Motor neuron (in vitro differentiated cells): ENCODE results near the gene CDYL. TPM values are rescaled to one million over a fixed set of nuclear protein-coding genes. Genes with fewer than 3 reads are reported as not detected.
"Not testable (repeated sequence)": the region's sequence is repeated elsewhere in the genome, so short reads cannot be mapped to it uniquely, and the experiment has no call there.

ENCODE experiments used
- ATAC-seq, 8 experiments: fragments of 200-7000 bp; cut with Tn5 transposase; replicated peaks in 6 of 8; 2 replicates each; pipeline ENCODE4 v1.8.0; 2021; ENCODE audit warnings: mild to moderate bottlenecking in 8 of 8, moderate library complexity in 8 of 8
- H3K27ac ChIP-seq, 2 donors: fragments of 250-450 bp; sonication (Bioruptor Pico); 2 replicates each; pipeline ENCODE4 v1.9.0; 2021; ENCODE audit warnings: antibody characterized with exemption in 2 of 2, mild to moderate bottlenecking in 2 of 2, moderate library complexity in 1 of 2
- H3K4me1 ChIP-seq, 2 donors: fragments of 250-450 bp; sonication (Bioruptor Pico); replicated peaks in 1 of 2; 2 replicates each; pipeline ENCODE4 v1.6.1; 2021; ENCODE audit warnings: antibody characterized with exemption in 2 of 2, mild to moderate bottlenecking in 2 of 2, moderate library complexity in 1 of 2
- H3K4me3 ChIP-seq, 5 donors: fragments of 250-450 bp; sonication (Bioruptor Pico); 2 replicates each; pipeline ENCODE4 v1.9.0; 2021; ENCODE audit warnings: antibody characterized with exemption in 5 of 5, mild to moderate bottlenecking in 5 of 5, moderate library complexity in 4 of 5
- WGBS, 10 experiments: fragments of 450-650 bp; shearing (Covaris generic); methylation state at CpG; one replicate each; pipeline ENCODE4 v1.0.0; 2022; 5-methylcytosine and 5-hydroxymethylcytosine counted together
- in situ Hi-C, 9 experiments: fragments of 400-800 bp; cut with MboI; loops; one replicate each; pipeline ENCODE4 v1.15.0; 2021; ENCODE audit warnings: low sequenced_read_pairs in 9 of 9, low pct_unique_long_range_greater_than_20kb in 2 of 9; ENCODE audit not compliant: unreplicated experiment in 9 of 9
- total RNA-seq, 8 experiments: library from RNA; unstranded; fragments of 300-600 nt; gene quantifications; 2 replicates each; pipeline versions ENCODE4 v1.2.3 to v1.2.4, GENCODE V29; 2022

The CDYL gene
- total RNA-seq, 8 experiments from 2014 or later = 30.4 to 103 (median 62.0) TPM

DNA sequence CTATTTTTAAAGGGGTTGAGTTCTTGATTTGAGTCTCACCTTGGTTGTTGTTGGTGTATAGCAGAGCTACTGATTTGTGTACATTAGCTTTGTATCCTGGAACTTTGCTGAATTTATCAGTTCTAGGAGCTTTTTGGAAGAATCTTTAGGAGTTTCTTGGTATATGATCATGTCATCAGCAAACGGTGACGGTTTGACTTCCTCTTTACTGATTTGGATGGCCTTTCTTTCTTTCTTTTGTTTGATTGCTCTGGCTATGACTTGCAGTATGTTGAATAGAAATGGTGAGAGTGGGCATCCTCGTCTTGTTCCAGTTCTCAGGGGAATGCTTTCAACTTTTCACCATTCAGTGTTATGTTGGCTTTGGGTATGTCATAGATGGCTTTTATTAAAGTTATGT lies 64.0 kb downstream of the CDYL start:
- H3K4me3 ChIP-seq = no peak overlapping the region
- H3K27ac ChIP-seq = no peak overlapping the region
- no peaks in the 10 kb centered on the region for H3K4me1 ChIP-seq
- no peak for ATAC-seq
- whole genome bisulfite sequencing, 10 experiments = 88 to 100% (median 98%) methylated on average over 2 to 3 of the region's 3 CpGs; no CpG with 5 or more reads in 4 of the 10 experiments
- in situ Hi-C loops = no loop called here

DNA sequence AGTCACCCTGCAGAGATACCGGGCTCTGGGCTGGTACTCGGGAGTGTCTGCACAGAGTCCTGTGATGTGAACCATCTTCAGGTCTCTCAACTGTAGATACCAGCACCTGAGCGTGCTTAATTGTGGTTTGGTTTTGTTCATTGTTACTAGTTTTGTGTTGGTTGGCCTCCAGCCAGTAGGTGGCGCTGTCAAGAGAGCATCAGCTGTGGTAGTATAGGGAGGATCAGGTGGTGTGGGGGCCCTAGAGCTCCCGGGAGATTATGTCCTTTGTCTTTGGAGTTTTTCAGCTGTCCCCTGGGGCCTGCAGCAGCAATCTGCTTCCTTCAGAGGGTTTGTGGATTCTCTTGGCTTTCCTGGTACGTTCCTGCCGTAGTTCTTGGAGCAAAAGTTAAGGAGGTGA lies 67.9 kb downstream of the CDYL start:
- no peak overlapping the region for H3K4me3 ChIP-seq
- whole genome bisulfite sequencing, 10 experiments = 80 to 100% (median 100%) methylated on average over 1 to 6 of the region's 7 CpGs; no CpG with 5 or more reads in 3 of the 10 experiments
- ATAC-seq = no peak
- no peak overlapping the region for H3K27ac ChIP-seq
- no peaks in the 10 kb centered on the region for H3K4me1 ChIP-seq
- in situ Hi-C loops = no loop called here

DNA sequence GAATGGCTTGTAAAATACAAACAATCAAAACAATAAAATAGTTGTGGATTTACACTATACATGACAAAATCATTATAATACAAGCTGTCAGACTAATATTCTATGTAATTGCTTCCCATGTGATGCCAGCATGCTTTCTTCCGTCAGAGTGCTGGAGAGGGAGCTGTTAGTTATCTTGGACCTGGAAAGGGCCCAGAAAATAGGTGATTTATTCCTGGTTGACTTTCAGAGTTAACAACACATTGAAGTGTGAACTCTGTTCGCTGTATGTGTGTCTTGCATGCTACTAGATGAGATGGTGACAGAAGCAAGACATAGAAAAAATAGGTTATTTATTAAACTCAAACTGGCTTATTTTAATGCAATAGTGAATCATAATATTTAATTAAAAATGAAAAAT lies 70.2 kb downstream of the CDYL start:
- H3K4me3 ChIP-seq = no peak overlapping the region
- H3K4me1 ChIP-seq = no peaks in the 10 kb centered on the region
- 80 to 100% (median 97%) methylated on average over 1 to 2 of the region's 2 CpGs for WGBS, 10 experiments
- in situ Hi-C loops = no loop called here
- no peak for ATAC-seq
- H3K27ac ChIP-seq = no peak overlapping the region

DNA sequence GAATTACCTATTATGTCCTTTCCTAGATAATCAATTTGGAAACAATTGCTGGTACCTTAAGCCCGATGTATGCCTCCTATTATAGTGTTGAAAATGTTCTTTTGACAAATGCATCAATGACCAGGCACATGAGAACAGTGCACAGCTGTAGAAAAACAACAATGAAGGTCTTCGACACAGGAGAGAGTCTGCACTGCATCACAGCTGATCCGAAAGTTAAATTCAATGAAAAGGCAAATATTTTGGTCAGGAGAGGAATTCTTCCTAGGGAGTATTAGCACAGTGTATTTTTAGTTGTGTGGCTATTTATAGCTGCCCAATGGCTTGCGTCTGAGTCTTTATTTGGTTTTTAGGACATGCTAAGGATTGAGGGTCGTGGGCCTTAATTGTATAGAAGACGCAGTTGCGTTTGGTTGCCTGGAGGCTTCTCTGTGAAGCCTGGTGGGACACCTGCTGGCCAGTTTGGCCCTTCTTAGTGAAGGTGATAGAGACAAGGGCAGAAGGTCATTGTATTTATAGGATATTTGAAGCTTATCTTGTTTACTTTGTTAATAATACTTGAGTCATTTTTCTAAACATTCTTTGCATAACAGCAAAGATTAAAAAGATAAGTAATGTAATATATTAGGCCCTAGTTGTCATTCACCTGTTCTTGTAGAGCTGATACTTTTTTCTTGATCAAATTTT lies 72.3 kb downstream of the CDYL start:
- ATAC-seq = no peak
- no peaks in the 10 kb centered on the region for H3K4me1 ChIP-seq
- H3K4me3 ChIP-seq = no peak overlapping the region
- in situ Hi-C loops = no loop called here
- 68 to 86% (median 77%) methylated on average over 1 to 7 of the region's 7 CpGs for WGBS, 10 experiments
- H3K27ac ChIP-seq = no peak overlapping the region

DNA sequence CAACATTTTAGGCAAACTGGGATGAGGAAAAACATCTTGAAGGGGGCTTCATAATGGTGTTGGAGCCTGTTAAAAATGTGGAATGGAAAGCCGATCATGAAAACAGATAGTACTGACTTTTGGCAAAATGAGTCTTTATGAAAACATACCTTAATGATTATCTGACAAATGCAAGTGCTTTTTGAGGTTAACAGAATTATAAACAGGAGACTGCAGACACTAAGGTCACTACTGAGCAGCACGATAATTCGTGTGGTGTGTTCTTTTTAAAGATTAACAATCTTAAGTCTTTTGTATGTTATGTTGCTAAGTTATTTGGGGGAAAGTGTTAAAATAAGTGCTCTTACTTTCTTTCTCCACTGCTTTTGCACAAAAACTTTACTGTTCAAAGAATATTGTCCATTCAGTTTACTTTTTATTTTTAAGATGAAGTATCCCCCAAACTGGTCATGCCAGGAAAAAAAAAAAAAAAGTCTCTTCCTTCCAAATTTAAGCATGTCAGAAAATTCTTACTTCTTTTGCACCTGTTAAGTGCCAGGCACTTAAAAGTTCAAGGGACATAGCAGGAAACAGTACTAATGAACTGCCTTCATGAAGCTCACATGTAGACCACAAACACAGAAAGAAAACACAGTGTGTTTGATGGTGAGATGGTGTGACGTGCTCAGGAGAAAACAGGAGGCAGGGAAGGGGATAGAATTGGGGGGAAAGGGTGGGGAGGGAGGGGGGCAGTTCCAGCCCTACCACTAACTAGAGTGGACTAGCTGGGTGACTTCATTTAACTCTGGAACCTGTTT lies 73.2 kb downstream of the CDYL start:
- in situ Hi-C loops = no loop called here
- 30 to 96% (median 83%) methylated on average over 3 to 4 of the region's 4 CpGs; no CpG with 5 or more reads in 1 of the 10 experiments for WGBS, 10 experiments
- H3K4me3 ChIP-seq = no peak overlapping the region
- H3K27ac ChIP-seq = no peak overlapping the region
- ATAC-seq = no peak
- no peaks in the 10 kb centered on the region for H3K4me1 ChIP-seq

DNA sequence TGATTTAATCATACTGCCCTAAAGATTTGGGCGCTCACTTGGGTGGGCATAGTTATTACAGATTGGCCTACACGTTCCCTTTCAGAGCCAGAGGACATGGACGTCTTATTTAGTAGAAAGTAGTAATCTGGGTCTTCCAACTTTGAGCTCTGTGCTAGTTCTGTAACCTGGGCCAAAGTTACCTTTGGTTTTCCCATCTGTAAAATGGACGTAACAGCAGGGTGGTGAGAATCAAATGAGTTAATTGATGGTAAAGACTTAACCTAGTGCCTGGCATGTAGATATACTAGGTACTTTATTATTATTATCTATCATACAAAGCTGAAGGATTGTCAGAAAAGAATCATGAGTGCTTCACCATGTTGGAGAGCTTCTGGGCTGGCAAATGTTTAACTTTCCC lies 74.8 kb downstream of the CDYL start:
- 68 to 100% (median 95%) methylated on average over 2 to 4 of the region's 4 CpGs; no CpG with 5 or more reads in 2 of the 10 experiments for WGBS, 10 experiments
- no peaks in the 10 kb centered on the region for H3K4me1 ChIP-seq

DNA sequence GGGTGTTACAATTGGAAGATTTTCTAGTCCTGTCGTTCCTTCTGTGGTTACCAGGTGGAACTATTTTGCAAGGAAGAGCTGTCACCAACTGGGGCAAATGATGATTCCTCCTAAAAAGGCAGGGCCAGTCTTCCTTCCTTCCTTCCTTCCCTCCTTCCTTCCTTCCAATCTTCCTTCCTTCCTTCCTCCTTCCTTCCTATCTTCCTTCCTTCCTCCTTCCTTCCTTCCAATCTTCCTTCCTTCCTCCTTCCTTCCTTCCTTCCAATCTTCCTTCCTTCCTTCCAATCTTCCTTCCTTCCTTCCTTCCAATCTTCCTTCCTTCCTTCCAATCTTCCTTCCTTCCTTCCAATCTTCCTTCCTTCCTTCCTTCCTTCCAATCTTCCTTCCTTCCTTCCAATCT lies 76.0 kb downstream of the CDYL start:
- in situ Hi-C loops, H3K4me1 ChIP-seq, ATAC-seq, H3K27ac ChIP-seq, H3K4me3 ChIP-seq: not testable (repeated sequence)
- whole genome bisulfite sequencing, 10 experiments = 80 to 83% (median 83%) methylated on average over 1 of the region's 1 CpG; no CpG with 5 or more reads in 7 of the 10 experiments

More for the DNA sequence above, 74.8 kb downstream of the CDYL start:
- in situ Hi-C loops = no loop called here
- no peak for ATAC-seq
- no peak overlapping the region for H3K4me3 ChIP-seq
- no peak overlapping the region for H3K27ac ChIP-seq

DNA sequence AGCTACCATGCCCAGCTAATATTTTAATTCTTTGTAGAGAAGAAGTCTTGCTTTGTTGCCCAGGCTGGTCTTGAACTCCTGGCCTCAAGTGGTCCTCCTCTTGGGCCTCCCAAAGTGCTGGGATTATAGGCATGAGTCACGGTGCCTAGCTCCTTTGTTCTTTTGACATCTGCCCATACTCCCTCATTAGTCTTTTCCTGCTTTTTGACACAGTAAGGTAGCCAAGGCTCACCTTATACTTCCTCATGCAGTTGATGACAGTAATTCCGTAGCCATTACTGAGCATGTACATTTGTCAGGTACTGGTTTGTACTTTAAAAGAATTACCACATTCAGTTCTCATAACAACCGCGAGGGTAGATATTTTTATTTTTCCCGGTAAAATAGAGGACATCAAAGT lies 76.7 kb downstream of the CDYL start:
- ATAC-seq = no peak
- H3K27ac ChIP-seq = no peak overlapping the region
- no peak overlapping the region for H3K4me3 ChIP-seq
- in situ Hi-C loops = no loop called here
- WGBS, 10 experiments = 40 to 100% (median 96%) methylated on average over 1 to 5 of the region's 5 CpGs; no CpG with 5 or more reads in 1 of the 10 experiments
- H3K4me1 ChIP-seq = no peaks in the 10 kb centered on the region

DNA sequence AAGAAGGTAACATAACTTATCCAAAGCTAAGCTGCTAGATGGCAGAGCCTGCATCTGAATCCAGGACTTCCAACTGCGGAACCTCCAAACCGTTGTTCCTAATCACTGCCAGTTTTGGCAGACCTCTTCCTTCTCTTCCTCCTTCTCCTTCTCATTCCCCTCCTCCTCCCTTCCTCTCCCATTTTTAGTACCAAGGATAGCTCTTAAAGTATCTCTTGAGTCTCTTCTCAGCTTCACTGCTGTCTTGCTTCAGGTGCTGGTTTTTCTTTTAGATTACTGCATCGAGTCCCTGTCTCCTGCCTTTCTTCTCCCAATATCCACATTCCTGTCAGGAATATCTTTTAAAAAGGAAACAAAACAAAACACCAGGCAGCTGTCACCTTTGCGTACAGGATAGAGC lies 77.1 kb downstream of the CDYL start:
- no peak for ATAC-seq
- no peaks in the 10 kb centered on the region for H3K4me1 ChIP-seq
- in situ Hi-C loops = no loop called here
- no peak overlapping the region for H3K4me3 ChIP-seq
- no peak overlapping the region for H3K27ac ChIP-seq
- 50 to 100% (median 85%) methylated on average over 1 to 4 of the region's 4 CpGs; no CpG with 5 or more reads in 1 of the 10 experiments for WGBS, 10 experiments

DNA sequence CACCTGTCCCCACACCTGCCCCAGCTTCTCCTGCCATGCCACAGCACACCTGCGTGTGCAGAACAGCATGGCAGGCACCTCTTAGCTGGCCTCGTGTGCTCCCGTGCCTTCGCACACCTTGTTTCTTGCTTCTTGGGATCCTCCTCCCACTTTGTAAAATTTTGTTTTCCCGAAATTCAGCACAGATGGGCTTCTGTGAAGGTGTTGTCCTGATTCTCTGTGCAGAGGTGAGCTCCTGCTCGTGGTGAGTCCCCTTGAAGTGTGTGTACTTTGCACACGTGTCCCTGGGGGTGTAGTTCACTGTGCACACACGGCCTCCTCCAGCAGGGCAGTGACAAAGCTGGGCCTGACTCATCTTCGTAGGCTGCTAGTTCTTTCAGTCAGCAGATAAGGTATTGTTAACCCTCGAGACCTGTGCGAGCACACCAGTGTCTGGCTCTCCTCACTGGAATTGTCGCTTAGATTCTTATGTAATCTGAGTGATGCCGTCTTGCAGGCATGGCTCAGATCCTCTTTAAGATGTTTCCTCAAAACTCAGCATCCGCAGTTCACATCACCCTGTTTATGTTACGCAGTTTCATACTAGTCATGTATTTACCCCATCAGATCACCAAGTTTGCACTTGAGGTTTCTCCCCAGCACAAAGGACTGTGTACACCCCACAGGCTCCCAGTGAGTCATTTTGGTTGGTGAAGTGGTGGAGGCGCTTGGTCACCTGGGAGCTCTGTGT lies 77.7 kb downstream of the CDYL start:
- Histone ChIP-seq H3K27ac (no peak overlapping the region), H3K4me1 (no peaks in the 10 kb centered on the region), H3K4me3 (no peak overlapping the region)
- in situ Hi-C loops = no loop called here
- peak in 5 of 8 experiments; percentile 44 to 88 (median 60) for ATAC-seq
- WGBS, 10 experiments = 83 to 100% (median 95%) methylated on average over 1 to 11 of the region's 16 CpGs

DNA sequence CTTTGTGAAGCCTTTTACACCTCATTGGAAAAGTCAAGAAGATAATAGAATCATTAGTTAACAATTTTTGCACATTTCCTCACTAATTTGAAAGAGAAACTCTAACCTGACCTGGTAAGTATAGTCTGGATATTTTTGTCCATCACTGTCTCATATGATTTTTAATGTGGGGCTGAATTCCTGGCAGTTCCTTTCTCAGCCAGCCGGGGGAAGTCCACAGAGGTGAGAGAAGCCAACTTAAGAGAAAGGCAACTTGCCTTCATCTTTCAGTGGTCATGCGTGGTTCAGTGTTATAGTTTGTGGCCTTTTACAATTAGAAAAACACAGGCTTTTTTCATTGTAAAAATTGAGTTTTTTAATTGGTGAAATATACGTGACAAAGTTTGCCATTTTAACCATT lies 80.6 kb downstream of the CDYL start:
- H3K4me1 ChIP-seq = peaks cover 0 to 3% of the 10 kb centered on the region in 2 donors
- 88 to 100% (median 100%) methylated on average over 1 to 3 of the region's 3 CpGs for WGBS, 10 experiments
- ATAC-seq = no peak
- no peak overlapping the region for H3K4me3 ChIP-seq
- in situ Hi-C loops = no loop called here
- no peak overlapping the region for H3K27ac ChIP-seq

DNA sequence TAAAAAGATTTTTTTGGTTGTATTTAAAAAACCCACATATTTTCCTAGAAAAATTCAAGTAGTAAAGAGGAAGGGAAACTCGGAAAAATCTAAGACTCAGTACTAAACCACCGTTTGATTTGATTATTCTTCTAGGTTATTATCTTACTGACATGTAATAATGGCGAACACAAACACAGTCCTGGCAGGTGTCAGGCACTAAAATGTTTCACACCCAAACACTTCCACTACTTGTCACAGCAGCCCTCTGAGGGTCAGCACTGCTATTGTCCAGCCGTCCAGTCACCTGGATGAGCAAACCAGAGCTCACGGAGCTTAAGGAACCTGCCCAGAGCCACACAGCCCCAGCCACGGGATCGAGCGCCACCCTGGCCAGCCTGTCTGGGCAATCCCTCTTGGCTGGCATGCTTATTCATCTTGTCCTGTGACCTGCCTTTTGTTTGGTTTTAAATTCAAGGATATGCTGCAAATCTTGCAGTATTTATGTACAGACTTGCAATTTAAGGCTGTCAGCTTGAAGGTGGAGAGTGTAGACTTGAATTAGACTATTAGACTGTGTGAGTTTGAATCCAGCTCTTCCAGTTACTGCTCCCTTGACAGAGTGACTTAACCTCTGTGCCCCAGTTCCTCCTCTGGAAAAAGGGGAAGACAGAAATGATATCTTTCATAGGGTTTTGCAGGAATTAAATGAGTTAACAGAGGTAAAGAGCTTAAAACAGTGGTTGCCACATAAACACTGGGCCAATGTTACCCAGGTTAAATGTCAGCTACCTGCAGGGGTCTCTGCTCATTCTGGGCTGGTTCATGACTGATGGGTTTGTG lies 82.2 kb downstream of the CDYL start:
- no peak overlapping the region for H3K4me3 ChIP-seq
- no peak overlapping the region for H3K27ac ChIP-seq
- ATAC-seq = peak in 2 of 8 experiments; percentile 20 to 22
- WGBS, 10 experiments = 40 to 100% (median 83%) methylated on average over 1 to 8 of the region's 8 CpGs; no CpG with 5 or more reads in 2 of the 10 experiments
- in situ Hi-C loops = no loop called here
- H3K4me1 ChIP-seq = peaks cover 0 to 3% of the 10 kb centered on the region in 2 donors
